Right lobe of liver (tissue), 6 donors: Measurements from ENCODE around the gene COA4. TPM values are rescaled to one million over a fixed set of nuclear protein-coding genes. Genes with fewer than 3 reads are reported as not detected.

Experiments used
- ATAC-seq, 4 donors: fragments of 200-7000 bp; cut with Tn5 transposase; one replicate each; pipeline ENCODE4 v1.9.1; 2020; ENCODE audit warnings: mild to moderate bottlenecking in 4 of 4, moderate library complexity in 4 of 4
- DNase-seq, 3 donors: peaks; one replicate each; pipeline ENCODE4 v3.0.0-alpha.2; 2020
- H3K27ac ChIP-seq, 3 donors: fragments of 200-600 bp; one replicate each; pipeline ENCODE4 v1.8.0; 2022
- H3K27me3 ChIP-seq, 2 donors: fragments of 200-600 bp; one replicate each; pipeline ENCODE4 v1.8.0; 2022
- H3K36me3 ChIP-seq, 4 donors: fragments of 200-600 bp; sonication (generic) in 1 of 4; one replicate each; pipeline versions ENCODE4 v1.5.1 to v1.8.0; 2017 to 2022; ENCODE audit warnings: control low read depth in 1 of 4
- H3K4me1 ChIP-seq, 4 donors: fragments of 200-600 bp; sonication (generic) in 1 of 4; one replicate each; pipeline versions ENCODE4 v1.5.1 to v1.8.0; 2017 to 2022; ENCODE audit warnings: control low read depth in 1 of 4
- H3K4me3 ChIP-seq, 3 donors: fragments of 200-600 bp; one replicate each; pipeline ENCODE4 v1.8.0; 2022
- H3K9me3 ChIP-seq, 4 donors: fragments of 200-600 bp; sonication (generic) in 1 of 4; one replicate each; pipeline versions ENCODE4 v1.5.1 to v1.8.0; 2017 to 2022; ENCODE audit warnings: control low read depth in 1 of 4
- CTCF ChIP-seq, 4 donors: fragments of 200-600 bp in 3 of 4; fragments of 450-650 bp in 1 of 4; IDR thresholded peaks; one replicate each; pipeline versions ENCODE4 v1.5.1 to v1.8.0; 2016 to 2022; ENCODE audit warnings: antibody characterized with exemption in 4 of 4, mild to moderate bottlenecking in 2 of 4
- POLR2A ChIP-seq: fragments of 450-650 bp; IDR thresholded peaks from one replicate; pipeline ENCODE4 v1.6.1; 2017; ENCODE audit warnings: antibody characterized with exemption, mild to moderate bottlenecking
- WGBS: methylation state at CpG from one replicate; pipeline ENCODE4 v1.1.6; 2018; ENCODE audit warnings: low coverage, low lambda C conversion rate; ENCODE audit not compliant: insufficient coverage; ENCODE audit errors: missing lambda C conversion rate; 5-methylcytosine and 5-hydroxymethylcytosine counted together
- intact Hi-C, 2 donors: fragments of 100-400 bp; cut with DNase I; formaldehyde crosslinking; loops; one replicate each; pipeline versions ENCODE4 v1.11.2 to v1.14.1; 2022
- total RNA-seq, 6 experiments: library from RNA; depleted of rRNA in 2 of 6; stranded (reverse); fragments of >200 nt in 2 of 6; fragmentation: NEBNext Ultra II Directional in 3 of 6; extraction: Animal tissue kit (Norgen Biotek cat#: 25700) in 3 of 6; gene quantifications; one replicate each; pipeline versions ENCODE4 v1.1.0 to v1.2.4, GENCODE V29; 2016 to 2023
- donor health status: DM: no; HTN: yes; CAD: no.
- donor health status: DM: no; HTN: no; CAD: no.
- donor health status: DM: no; HTN: no; CAD: no.
- donor health status: DM: no; HTN: yes; CAD: no.
- donor health status: DM: no; HTN: yes; CAD: no.

Gene COA4
- total RNA-seq, 6 experiments from 2014 or later = 48.8 to 116 (median 56.0) TPM

- ATAC-seq (no peak), DNase-seq (no peak)
- H3K9me3 ChIP-seq = no peaks in the 10 kb centered on the region
- no peaks in the 10 kb centered on the region for H3K4me1 ChIP-seq
- no peak overlapping the region for H3K27ac ChIP-seq
- TF ChIP-seq POLR2A (no peak), CTCF (IDR thresholded peaks at IDR 0.05) (no peak)
- WGBS = 86% methylated on average over 4 of the region's 4 CpGs
- intact Hi-C loops = no loop called here
- H3K4me3 ChIP-seq = no peak overlapping the region
- peaks cover 0 to 16% (median 2%) of the 10 kb centered on the region in 4 donors for H3K36me3 ChIP-seq
- H3K27me3 ChIP-seq = no peaks in the 10 kb centered on the region
Observed at GRCh38 chr11:73862986-73863385, 13.7 kb downstream of the COA4 start.

GRCh38 chr11:73860202-73860601 lies 16.4 kb downstream of the COA4 start:
- intact Hi-C loops = no loop called here
- no peak overlapping the region for H3K4me3 ChIP-seq
- no peak for TF ChIP-seq CTCF (IDR thresholded peaks at IDR 0.05)
- TF ChIP-seq POLR2A = no peak
- H3K9me3 ChIP-seq = no peaks in the 10 kb centered on the region
- peaks cover 0 to 16% (median 2%) of the 10 kb centered on the region in 4 donors for H3K36me3 ChIP-seq
- ATAC-seq (no peak), DNase-seq (no peak)
- WGBS = 92% methylated on average over 2 of the region's 2 CpGs
- no peaks in the 10 kb centered on the region for H3K4me1 ChIP-seq
- H3K27ac ChIP-seq = no peak overlapping the region
- H3K27me3 ChIP-seq = no peaks in the 10 kb centered on the region

GRCh38 chr11:73859671-73860070 lies 17.0 kb downstream of the COA4 start:
- no peak for DNase-seq
- no peaks in the 10 kb centered on the region for H3K4me1 ChIP-seq
- peaks cover 0 to 14% (median 2%) of the 10 kb centered on the region in 4 donors for H3K36me3 ChIP-seq
- TF ChIP-seq POLR2A (no peak), CTCF (IDR thresholded peaks at IDR 0.05) (no peak)
- H3K9me3 ChIP-seq = no peaks in the 10 kb centered on the region
- 100% methylated on average over 2 of the region's 2 CpGs for WGBS
- H3K27ac ChIP-seq = no peak overlapping the region
- ATAC-seq = no peak
- intact Hi-C loops = no loop called here
- H3K4me3 ChIP-seq = no peak overlapping the region
- H3K27me3 ChIP-seq = no peaks in the 10 kb centered on the region

- 100% methylated on average over 1 of the region's 1 CpG for WGBS
- H3K27ac ChIP-seq = no peak overlapping the region
- intact Hi-C loops = no loop called here
- DNase-seq = no peak
- no peaks in the 10 kb centered on the region for H3K4me1 ChIP-seq
- H3K9me3 ChIP-seq = no peaks in the 10 kb centered on the region
- H3K4me3 ChIP-seq = no peak overlapping the region
- H3K27me3 ChIP-seq = no peaks in the 10 kb centered on the region
- H3K36me3 ChIP-seq = peaks cover 0 to 9% (median 0%) of the 10 kb centered on the region in 4 donors
- ATAC-seq = no peak
- TF ChIP-seq CTCF (IDR thresholded peaks at IDR 0.05) (no peak), POLR2A (no peak)
Observed at GRCh38 chr11:73856031-73856567, 20.5 kb downstream of the COA4 start.

GRCh38 chr11:73854680-73855079 lies 22.0 kb downstream of the COA4 start:
- H3K9me3 ChIP-seq = no peaks in the 10 kb centered on the region
- no peak overlapping the region for H3K27ac ChIP-seq
- WGBS = 80% methylated on average over 1 of the region's 1 CpG
- DNase-seq (no peak), ATAC-seq (no peak)
- TF ChIP-seq POLR2A (no peak), CTCF (IDR thresholded peaks at IDR 0.05) (no peak)
- H3K4me1 ChIP-seq = no peaks in the 10 kb centered on the region
- intact Hi-C loops = no loop called here
- H3K27me3 ChIP-seq = no peaks in the 10 kb centered on the region
- H3K36me3 ChIP-seq = no peaks in the 10 kb centered on the region
- no peak overlapping the region for H3K4me3 ChIP-seq
